Stimulated activated CD8-positive, alpha-beta memory T cell treated with anti-CD3 and anti-CD28 coated beads, Interleukin-15, amount 100 ng/mL, for 4 hours (primary cell): ENCODE measurements around the gene DYNC1I2.
A peak's percentile ranks its signal among the peaks of the same experiment; 100 is the strongest.

ENCODE experiments used
- DNase-seq, 2 donors: peaks; one replicate each; pipeline ENCODE4 v3.0.0-alpha.2; 2020; ENCODE audit warnings: low read depth in 2 of 2

Gene DYNC1I2

GRCh38 chr2:171687287-171688128 lies at the start of gene DYNC1I2:
Gene DYNC1I2 (plus strand): TSS chr2:171687469. CDS start chr2:171690156, 2,687 bp downstream.
- DNase-seq: peak; percentile 44 to 54

- no peak for DNase-seq
Observed at GRCh38 chr2:171651667-171652415, 35.4 kb upstream of the DYNC1I2 start.

- DNase-seq: no peak
Observed at GRCh38 chr2:171652416-171652785, 34.9 kb upstream of the DYNC1I2 start.

- no peak for DNase-seq
Observed at GRCh38 chr2:171655586-171655985, 31.7 kb upstream of the DYNC1I2 start.

GRCh38 chr2:171667041-171667440 lies 20.2 kb upstream of the DYNC1I2 start:
- no peak for DNase-seq

- DNase-seq: no peak
Observed at GRCh38 chr2:171668183-171668582, 19.1 kb upstream of the DYNC1I2 start.

GRCh38 chr2:171669121-171669520 lies 18.1 kb upstream of the DYNC1I2 start:
- no peak for DNase-seq

- no peak for DNase-seq
Observed at GRCh38 chr2:171670655-171671054, 16.6 kb upstream of the DYNC1I2 start.

DNA sequence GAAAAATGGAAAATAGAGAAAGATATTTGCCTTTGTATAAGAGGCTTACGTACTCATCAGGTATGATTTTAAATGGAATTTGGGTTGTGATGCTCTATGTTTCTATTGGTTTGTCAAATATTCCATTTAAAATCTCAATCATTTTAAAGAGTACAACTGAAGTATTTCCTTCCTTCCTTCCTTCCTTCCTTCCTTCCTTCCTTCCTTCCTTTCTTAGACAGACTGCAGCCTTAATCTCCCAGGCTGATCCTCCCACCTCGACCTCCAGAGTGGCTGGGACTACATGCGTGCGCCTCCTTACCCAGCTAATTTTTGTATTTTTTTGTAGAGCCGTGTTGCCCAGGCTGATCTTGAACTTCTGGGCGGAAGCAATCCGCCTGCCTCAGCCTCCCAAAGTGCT lies 15.4 kb upstream of the DYNC1I2 start:
- no peak for DNase-seq

- no peak for DNase-seq
Observed at GRCh38 chr2:171673905-171674304, 13.4 kb upstream of the DYNC1I2 start.

DNA sequence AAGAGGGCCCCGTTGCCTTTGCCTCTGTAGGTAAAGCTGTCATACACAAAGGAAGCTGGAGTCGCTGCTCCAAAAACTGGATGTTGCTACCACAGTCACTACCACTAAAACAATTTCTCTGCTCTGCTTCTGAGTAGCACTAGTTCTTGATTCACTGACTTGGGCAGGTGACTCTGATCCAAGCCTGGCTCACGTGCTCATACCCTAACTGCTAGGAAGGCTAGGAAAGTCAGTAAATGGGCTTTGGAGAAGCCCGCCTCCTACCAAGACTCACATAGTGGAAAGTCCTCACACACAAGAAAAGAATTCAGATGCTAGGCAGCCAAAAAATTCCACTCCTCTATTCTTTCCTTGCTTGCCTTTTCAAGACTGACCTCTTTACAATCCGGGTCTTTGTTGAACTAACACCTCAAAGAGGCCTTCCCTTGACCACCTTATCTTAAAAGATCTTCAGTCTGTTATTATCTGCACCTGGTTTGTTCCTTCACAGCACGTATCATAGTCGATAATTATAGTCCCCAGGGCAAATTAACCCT lies 11.4 kb upstream of the DYNC1I2 start:
- no peak for DNase-seq

GRCh38 chr2:171678619-171679018 lies 8.7 kb upstream of the DYNC1I2 start:
- DNase-seq: no peak

- DNase-seq: no peak
Observed at GRCh38 chr2:171688129-171688465, 828 bp downstream of the DYNC1I2 start.

- DNase-seq: no peak
Observed at GRCh38 chr2:171692331-171692730, 5.1 kb downstream of the DYNC1I2 start.

DNA sequence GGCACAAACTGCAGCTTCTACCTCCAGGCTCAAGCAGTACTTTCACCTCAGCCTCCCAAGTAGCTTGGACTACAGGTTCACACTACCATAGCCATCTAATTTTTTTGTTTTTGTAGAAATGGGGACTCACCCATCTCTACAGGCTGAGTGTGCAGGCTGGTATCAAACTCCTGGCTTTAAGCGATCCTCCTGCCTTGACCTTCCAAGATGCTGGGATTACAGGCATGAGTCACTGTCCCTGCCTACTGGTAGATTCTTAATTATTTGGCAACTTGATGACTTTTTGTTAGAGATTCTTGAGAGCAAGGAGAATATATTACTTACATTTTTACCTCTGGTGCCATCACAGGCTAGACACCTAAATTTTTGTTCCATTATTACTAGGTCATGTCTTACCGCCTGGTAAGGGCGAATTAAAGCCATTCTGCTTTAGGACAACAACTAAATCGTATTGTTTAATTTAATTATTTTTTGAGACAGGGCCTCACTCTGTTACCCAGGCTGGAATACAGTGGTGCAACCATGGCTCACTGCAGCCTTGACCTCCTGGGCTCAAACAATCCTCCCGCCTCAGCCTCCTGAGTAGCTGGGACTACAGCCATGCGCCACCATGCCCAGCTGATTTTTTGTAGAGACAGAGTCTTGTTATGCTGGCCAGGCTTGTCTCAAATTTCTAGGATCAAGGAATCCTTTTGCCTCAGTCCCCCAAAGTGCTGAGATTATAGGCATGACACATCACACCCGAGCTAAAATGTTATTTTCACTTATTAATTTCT lies 15.7 kb downstream of the DYNC1I2 start:
- no peak for DNase-seq

- DNase-seq: no peak
Observed at GRCh38 chr2:171703574-171704347, 16.5 kb downstream of the DYNC1I2 start.

DNA sequence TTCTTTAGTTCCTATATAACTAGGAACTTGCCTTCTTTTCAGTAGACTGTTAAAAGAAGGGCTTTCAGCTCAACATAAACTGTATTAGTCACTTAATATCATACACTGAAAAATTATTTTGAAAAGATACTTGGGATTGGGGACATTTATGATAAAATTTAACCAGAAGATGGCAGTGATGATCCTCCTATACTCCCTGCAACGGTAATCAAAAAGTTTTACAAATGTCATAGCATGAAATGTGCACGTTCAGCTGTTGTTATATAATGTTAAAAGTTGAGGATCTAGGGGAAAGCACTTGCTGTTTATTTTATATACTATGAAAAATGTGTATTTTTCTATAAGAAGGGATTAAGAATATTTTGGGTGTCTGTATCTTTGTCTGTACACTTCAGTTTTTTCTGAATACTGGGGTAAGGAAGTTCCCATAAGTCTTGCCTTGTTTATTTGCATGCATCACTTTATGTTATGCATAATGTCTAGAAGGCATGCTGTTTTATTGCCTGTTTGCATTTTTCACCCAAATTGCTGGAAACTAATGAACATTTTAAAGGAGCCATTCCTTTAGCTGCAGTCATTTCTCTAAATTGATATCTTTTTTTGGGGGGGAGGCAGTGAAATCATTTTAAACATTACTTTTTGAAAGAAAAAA lies 19.0 kb downstream of the DYNC1I2 start:
- no peak for DNase-seq

- DNase-seq: no peak
Observed at GRCh38 chr2:171707752-171708151, 20.5 kb downstream of the DYNC1I2 start.

DNA sequence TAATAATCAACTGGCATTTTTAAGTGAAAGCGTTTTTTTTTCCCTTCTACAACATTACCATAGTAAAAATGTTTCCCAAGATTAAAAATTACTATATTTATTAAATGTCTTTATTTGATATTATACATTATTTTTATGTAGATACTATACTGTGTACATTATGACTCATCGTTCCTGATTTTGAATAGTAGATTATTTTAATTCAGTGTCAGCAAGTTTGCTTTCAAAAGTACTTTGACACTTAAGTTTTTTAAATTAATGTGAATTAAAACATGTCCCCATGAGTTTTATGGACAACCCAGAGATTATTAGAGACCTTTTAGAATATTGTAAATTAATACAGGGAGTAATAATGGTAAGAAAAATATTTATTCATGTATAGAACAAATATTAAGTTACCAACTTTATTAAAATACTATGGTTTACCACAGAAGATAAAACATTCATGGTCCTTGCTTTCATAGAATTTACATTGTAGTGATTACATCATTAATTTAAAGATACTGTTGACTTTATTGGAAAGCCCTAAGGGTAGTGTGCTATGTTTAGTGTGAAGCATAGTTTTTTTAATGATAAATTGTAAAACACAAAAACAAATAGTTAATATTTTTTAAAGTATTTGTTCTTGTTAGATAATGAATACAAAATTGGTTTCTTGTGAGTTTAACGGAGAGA lies 21.9 kb downstream of the DYNC1I2 start:
- DNase-seq: no peak

DNA sequence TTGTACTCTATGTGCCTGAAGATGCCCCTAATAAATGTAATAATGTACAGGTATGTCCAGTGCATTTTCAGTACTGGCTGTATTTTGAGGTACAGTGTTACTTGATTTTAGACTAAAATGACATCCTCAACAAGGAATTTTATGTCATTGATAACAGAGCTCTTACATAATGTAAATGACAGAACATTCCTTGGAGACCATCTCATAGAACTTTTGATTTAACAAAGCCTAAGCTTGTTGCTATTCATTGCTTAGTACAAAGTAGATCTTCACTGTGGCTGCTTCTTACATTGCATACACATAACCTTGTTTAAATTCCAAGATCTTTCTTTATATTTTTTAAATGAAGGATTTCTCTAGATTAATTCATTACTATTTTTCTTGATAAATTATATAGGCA lies 24.1 kb downstream of the DYNC1I2 start:
- DNase-seq: no peak
